OCI-LY7 (cell line): ENCODE data around the gene PARP12.

Source experiments
- EZH2phosphoT487 ChIP-seq: fragments of 200-600 bp; sonication (generic); IDR thresholded peaks from 2 replicates; pipeline ENCODE4 v1.6.1; 2018; ENCODE audit warnings: low read depth, borderline replicate concordance, mild to moderate bottlenecking, mixed run types, antibody characterized with exemption, low read length, moderate library complexity, mixed read lengths
- TF ChIP-seq, protein P1 (sequence below): fragments of 200-600 bp; sonication (generic); conservative IDR thresholded peaks from 2 replicates; pipeline ENCODE4 v1.5.1; 2014; ENCODE audit warnings: mild to moderate bottlenecking, antibody characterized with exemption, low read length, moderate library complexity, mixed read lengths

DNA sequence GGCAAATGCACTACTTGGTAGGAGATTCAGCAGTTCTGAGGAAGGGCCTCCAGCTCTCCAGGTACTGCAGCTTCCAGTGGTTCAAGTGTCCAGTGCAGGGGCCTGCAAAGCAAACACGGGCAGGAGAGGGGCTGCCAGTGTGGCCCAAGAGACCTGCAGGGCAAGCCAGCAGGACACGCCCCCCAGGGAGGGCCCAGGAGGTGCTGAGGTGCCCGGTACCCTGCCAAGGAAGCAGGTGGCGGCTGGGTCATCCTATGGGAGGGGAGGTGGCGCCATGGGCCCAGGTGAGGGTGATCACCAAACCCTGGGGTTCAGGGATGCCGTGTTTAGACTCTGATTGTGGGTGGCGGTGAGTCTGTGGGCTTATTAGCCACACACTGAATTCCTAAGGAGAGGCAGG lies 45.7 kb downstream of the PARP12 start:
- TF ChIP-seq, protein P1, sequence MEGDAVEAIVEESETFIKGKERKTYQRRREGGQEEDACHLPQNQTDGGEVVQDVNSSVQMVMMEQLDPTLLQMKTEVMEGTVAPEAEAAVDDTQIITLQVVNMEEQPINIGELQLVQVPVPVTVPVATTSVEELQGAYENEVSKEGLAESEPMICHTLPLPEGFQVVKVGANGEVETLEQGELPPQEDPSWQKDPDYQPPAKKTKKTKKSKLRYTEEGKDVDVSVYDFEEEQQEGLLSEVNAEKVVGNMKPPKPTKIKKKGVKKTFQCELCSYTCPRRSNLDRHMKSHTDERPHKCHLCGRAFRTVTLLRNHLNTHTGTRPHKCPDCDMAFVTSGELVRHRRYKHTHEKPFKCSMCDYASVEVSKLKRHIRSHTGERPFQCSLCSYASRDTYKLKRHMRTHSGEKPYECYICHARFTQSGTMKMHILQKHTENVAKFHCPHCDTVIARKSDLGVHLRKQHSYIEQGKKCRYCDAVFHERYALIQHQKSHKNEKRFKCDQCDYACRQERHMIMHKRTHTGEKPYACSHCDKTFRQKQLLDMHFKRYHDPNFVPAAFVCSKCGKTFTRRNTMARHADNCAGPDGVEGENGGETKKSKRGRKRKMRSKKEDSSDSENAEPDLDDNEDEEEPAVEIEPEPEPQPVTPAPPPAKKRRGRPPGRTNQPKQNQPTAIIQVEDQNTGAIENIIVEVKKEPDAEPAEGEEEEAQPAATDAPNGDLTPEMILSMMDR = no peak
- TF ChIP-seq EZH2phosphoT487 = no peak
